K562 (cell line): Measurements from ENCODE around the gene FRMD4A. TPM values are rescaled to one million over a fixed set of nuclear protein-coding genes. Genes with fewer than 3 reads are reported as not detected.

Source experiments
- ATAC-seq: fragments of 200-7000 bp; cut with Tn5 transposase; 3 replicates; pipeline ENCODE4 v1.9.1; 2020; ENCODE audit warnings: moderate library complexity
- BruUV-seq: library from RNA; stranded (reverse); fragments of 400-500 nt; replicated peaks from 2 replicates; lab custom pipeline; 2021; lab: Mats Ljungman, UMichigan
- CTCF ChIA-PET: fragments of 300-600 bp; formaldehyde crosslinking; extraction: SDS; loops from one replicate; lab custom pipeline; 2021; ENCODE audit warnings: low intra/inter-chr PET ratio; lab: Yijun Ruan, JAX
- POLR2A ChIA-PET: fragments of 300-600, 350-650 bp; sonication (Branson Sonifier 250); formaldehyde crosslinking; extraction: SDS; loops from one replicate; lab custom pipeline; 2021; ENCODE audit warnings: antibody characterized with exemption, inconsistent platforms; lab: Yijun Ruan, JAX
- DNase-seq, 4 experiments: peaks; one replicate each; pipeline versions ENCODE4 v3.0.0 to v3.0.0-alpha.2; 2011 to 2018; ENCODE audit warnings: low spot score in 3 of 4, mixed read lengths in 3 of 4; ENCODE audit errors: extremely low read depth in 1 of 4
- FAIRE-seq: peaks from 2 replicates; lab custom pipeline; 2011; peaks lifted over from hg19 to GRCh38; lab: Jason Lieb, UNC
- H2AFZ ChIP-seq: 2 replicates; pipeline ENCODE4 v1.6.0; 2011; ENCODE audit warnings: low read depth, low read length, control low read depth, inconsistent platforms
- H3K27ac ChIP-seq: fragments of 200-600 bp; 3 replicates; pipeline ENCODE4 v1.8.0; 2011; ENCODE audit warnings: low read depth, mild to moderate bottlenecking, control low read depth, inconsistent platforms, low read length, moderate library complexity, mixed read lengths; ENCODE audit errors: extremely low read depth
- H3K27me3 ChIP-seq, 2 experiments: fragments of 300-600 bp in 1 of 2; 2 replicates in 1 of 2; 3 replicates in 1 of 2; pipeline versions ENCODE4 v1.6.0 to v1.8.0; 2011; ENCODE audit warnings: inconsistent platforms in 2 of 2, low read length in 2 of 2, mild to moderate bottlenecking in 1 of 2, mixed read lengths in 1 of 2, moderate library complexity in 1 of 2; ENCODE audit not compliant: control insufficient read depth in 2 of 2, insufficient read depth in 2 of 2
- H3K36me3 ChIP-seq: fragments of 300-600 bp; 3 replicates; pipeline ENCODE4 v1.8.0; 2011; ENCODE audit warnings: mild to moderate bottlenecking, low read length, inconsistent platforms; ENCODE audit not compliant: control insufficient read depth, insufficient read depth
- H3K4me1 ChIP-seq, 2 experiments: fragments of 200-600 bp in 1 of 2; replicated peaks in 1 of 2; 2 replicates in 1 of 2; 3 replicates in 1 of 2; pipeline versions ENCODE4 v1.5.1 to v1.8.0; 2011; ENCODE audit warnings: inconsistent platforms in 2 of 2, low read length in 2 of 2, mild to moderate bottlenecking in 1 of 2, mixed read lengths in 1 of 2, moderate library complexity in 1 of 2; ENCODE audit not compliant: control insufficient read depth in 2 of 2, insufficient read depth in 2 of 2
- H3K4me2 ChIP-seq: 2 replicates; pipeline ENCODE4 v1.6.1; 2011; ENCODE audit warnings: low read length, control low read depth, inconsistent platforms, mixed read lengths; ENCODE audit not compliant: insufficient read depth
- H3K4me3 ChIP-seq: fragments of 200-600 bp; sonication (generic), shearing (Covaris generic); 2 replicates; pipeline ENCODE4 v1.5.1; 2016; ENCODE audit warnings: control low read depth, inconsistent platforms
- H3K79me2 ChIP-seq: fragments of 200-600 bp; 3 replicates; pipeline ENCODE4 v1.8.0; 2011; ENCODE audit warnings: low read length, inconsistent platforms; ENCODE audit not compliant: control insufficient read depth, insufficient read depth
- H3K9ac ChIP-seq, 2 experiments: 2 replicates each; pipeline versions ENCODE4 v1.6.0 to v1.6.1; 2011; ENCODE audit warnings: low read depth in 2 of 2, low read length in 2 of 2, control low read depth in 1 of 2, inconsistent platforms in 1 of 2, mild to moderate bottlenecking in 1 of 2, mixed read lengths in 1 of 2; ENCODE audit not compliant: insufficient read depth in 1 of 2
- H3K9me1 ChIP-seq: one replicate; pipeline ENCODE4 v1.6.0; 2011; ENCODE audit warnings: inconsistent platforms, mild to moderate bottlenecking, low read length, moderate library complexity; ENCODE audit not compliant: control insufficient read depth, insufficient read depth
- H3K9me3 ChIP-seq: replicated peaks from 2 replicates; pipeline ENCODE4 v1.5.1; 2011; ENCODE audit warnings: low read depth, low read length, inconsistent platforms; ENCODE audit not compliant: control insufficient read depth, insufficient read depth
- H4K20me1 ChIP-seq: replicated peaks from 2 replicates; pipeline ENCODE4 v1.6.1; 2011; ENCODE audit warnings: low read length, inconsistent platforms, mixed read lengths; ENCODE audit not compliant: control insufficient read depth, insufficient read depth
- COPS2 ChIP-seq: fragments of 450-650 bp; conservative IDR thresholded peaks from 2 replicates; pipeline ENCODE4 v1.6.1; 2016; ENCODE audit warnings: mild to moderate bottlenecking, moderate library complexity
- HNRNPK ChIP-seq: fragments of 200-400 bp; formaldehyde crosslinking; IDR thresholded peaks from one replicate; pipeline ENCODE4 v1.6.1; 2018; ENCODE audit warnings: mild to moderate bottlenecking, low read depth, low read length; ENCODE audit not compliant: poor library complexity, severe bottlenecking
- KLF1 ChIP-seq: fragments of 450-650 bp; IDR thresholded peaks from 2 replicates; pipeline ENCODE4 v1.6.1; 2016; ENCODE audit warnings: missing genetic modification characterization, missing compliant biosample characterization
- PRPF4 ChIP-seq: fragments of 200-400 bp; formaldehyde crosslinking; IDR thresholded peaks from one replicate; pipeline ENCODE4 v1.6.1; 2017; ENCODE audit warnings: low read length, low read depth, mild to moderate bottlenecking; ENCODE audit not compliant: insufficient read depth, poor library complexity, severe bottlenecking
- ZBED1 ChIP-seq: IDR thresholded peaks from 2 replicates; pipeline ENCODE4 v1.6.1; 2014
- ZNF184 ChIP-seq: sonication (generic); formaldehyde crosslinking; IDR thresholded peaks from 2 replicates; pipeline ENCODE4 v1.5.0; 2020; ENCODE audit warnings: missing genetic modification reagents
- whole genome bisulfite sequencing: fragments of 100-300 bp; shearing (Covaris generic); methylation state at CpG from one replicate; pipeline ENCODE4 v1.1.6; 2016; ENCODE audit warnings: low coverage, mixed read lengths; ENCODE audit not compliant: insufficient coverage; ENCODE audit errors: missing lambda C conversion rate; 5-methylcytosine and 5-hydroxymethylcytosine counted together
- in situ Hi-C: fragments of 300-500 bp; cut with MboI; formaldehyde crosslinking; loops from 4 replicates; pipeline ENCODE4 v1.15.0; 2018; ENCODE audit warnings: inconsistent platforms, mixed read lengths
- intact Hi-C: fragments of 100-400 bp; cut with micrococcal nuclease; formaldehyde crosslinking; loops from 2 replicates; pipeline ENCODE4 v1.14.2; 2022
- polyA plus RNA-seq, 8 experiments: library from polyadenylated mRNA; depleted of rRNA in 4 of 8; stranded (reverse) in 5 of 8; unstranded in 3 of 8; fragments of >200 nt; fragmentation: Nextera tagmentation in 2 of 8; fragmentation: Illumina TruSeq in 1 of 8; extraction: Ambion mirVana in 2 of 8; extraction: Trizol in 1 of 8; gene quantifications; 2 replicates each; pipeline versions ENCODE4 v1.2.1 to v1.2.3, GENCODE V29; 2011 to 2014; ENCODE audit warnings: inconsistent platforms in 1 of 8, missing spikeins in 1 of 8
- total RNA-seq, 7 experiments: library from RNA; depleted of rRNA in 6 of 7; stranded (reverse); fragments of >200 nt in 6 of 7; fragmentation: Illumina TruSeq in 2 of 7; extraction: Trizol in 2 of 7; gene quantifications; 2 replicates each; pipeline versions ENCODE4 v1.2.1 to v1.2.3, GENCODE V29; 2011 to 2021; ENCODE audit warnings: low replicate concordance in 1 of 7

The FRMD4A gene
- total and polyA plus RNA-seq, 9 of the 15 experiments (the other 6 are each of a cell fraction or from before 2014, with no cell fraction given), result 0.80 to 5.2 (median 3.0) TPM

DNA sequence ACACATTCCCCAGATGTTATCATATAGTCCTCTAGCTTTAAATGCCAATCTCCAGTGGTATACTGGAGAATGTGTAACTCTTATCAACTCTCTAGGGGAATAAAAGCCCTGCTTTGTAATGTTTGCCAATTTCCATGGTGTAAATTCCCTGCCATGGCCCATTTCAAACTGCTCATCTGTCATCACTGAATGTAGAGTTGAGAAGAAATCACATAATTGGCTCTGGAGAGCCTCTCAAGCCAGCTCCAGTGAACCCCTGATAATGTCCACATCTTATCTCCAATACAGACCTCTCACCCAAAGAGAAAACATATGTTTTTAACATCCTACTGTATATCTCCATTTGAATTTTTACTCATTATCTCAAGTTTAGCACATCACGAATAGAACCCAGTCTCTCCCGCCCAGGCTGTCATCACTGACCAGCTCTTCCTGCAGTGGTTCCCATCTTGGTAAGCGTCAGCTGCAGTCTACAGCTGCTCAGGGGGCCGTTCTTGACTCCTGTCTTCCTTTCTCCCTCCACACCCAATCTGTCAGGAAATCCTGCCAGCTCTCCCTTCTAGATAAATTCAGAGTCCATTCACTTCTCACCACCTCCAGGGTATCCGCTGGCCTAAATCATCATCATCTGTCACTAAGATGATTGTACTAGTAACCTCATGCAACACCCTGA lies 332.4 kb downstream of the FRMD4A start:
- Histone ChIP-seq H4K20me1 (no peaks in the 10 kb centered on the region; the same call in 1 of the 2 replicates), H3K4me1 (no peaks in the 10 kb centered on the region), H3K9me1 (no peaks in the 10 kb centered on the region), H3K4me3 (no peak overlapping the region), H3K27me3 (peaks cover 4 to 8% of the 10 kb centered on the region in 2 experiments; a peak in 4 of 5 replicates), H3K4me2 (no peak overlapping the region), H3K27ac (no peak overlapping the region), H3K36me3 (no peaks in the 10 kb centered on the region)
- ATAC-seq (no peak), DNase-seq (no peak)
- WGBS, result 2% methylated on average over 5 of the region's 5 CpGs
- POLR2A ChIA-PET, result no interaction called here
- intact Hi-C loops (no loop called here), in situ Hi-C loops (no loop called here)
- BruUV-seq, result no TSS peak
- TF ChIP-seq HNRNPK (no peak), COPS2 (no peak), PRPF4 (no peak), ZBED1 (no peak), ZNF184 (CRISPR knock-in tag) (no peak), KLF1 (tag) (no peak)
- TF ChIP-seq, all 486 proteins: peak for 0
- no peaks in the 10 kb centered on the region for H3K9me3 ChIP-seq
- H3K79me2 ChIP-seq, result no peaks in the 10 kb centered on the region
- H3K9ac ChIP-seq, result no peak overlapping the region
- no peak for FAIRE-seq
- CTCF ChIA-PET, result no interaction called here
- H2AFZ ChIP-seq, result no peak overlapping the region
